OCI-LY1 (cell line): ENCODE measurements around the gene CACNG4.

ENCODE experiments used
- H2AFZ ChIP-seq: fragments of 200-600 bp; sonication (generic), shearing (Covaris generic); 2 replicates; pipeline ENCODE4 v1.6.0; 2014; ENCODE audit warnings: antibody characterized with exemption, mild to moderate bottlenecking, low read length
- H3F3A ChIP-seq: fragments of 200-600 bp; sonication (generic), shearing (Covaris generic); 2 replicates; pipeline ENCODE4 v1.6.0; 2014; ENCODE audit warnings: mild to moderate bottlenecking, antibody characterized with exemption, low read length, moderate library complexity; ENCODE audit not compliant: insufficient read depth
- H3K27ac ChIP-seq: fragments of 200-600 bp; sonication (generic); 2 replicates; pipeline ENCODE4 v1.5.1; 2014; ENCODE audit warnings: low read length, mixed run types, mild to moderate bottlenecking, low read depth; ENCODE audit not compliant: poor library complexity, severe bottlenecking
- H3K27me3 ChIP-seq: fragments of 200-600 bp; sonication (generic); 2 replicates; pipeline ENCODE4 v1.6.0; 2014; ENCODE audit warnings: antibody characterized with exemption, mild to moderate bottlenecking, low read length, moderate library complexity; ENCODE audit not compliant: insufficient read depth
- H3K36me3 ChIP-seq: fragments of 200-600 bp; sonication (generic); 2 replicates; pipeline ENCODE4 v1.6.1; 2014; ENCODE audit warnings: mild to moderate bottlenecking, antibody characterized with exemption, low read length, moderate library complexity, mixed read lengths; ENCODE audit not compliant: insufficient read depth
- H3K4me1 ChIP-seq: fragments of 200-600 bp; sonication (generic); 2 replicates; pipeline ENCODE4 v1.5.1; 2014; ENCODE audit warnings: mild to moderate bottlenecking, low read length, moderate library complexity; ENCODE audit not compliant: insufficient read depth, severe bottlenecking
- H3K4me2 ChIP-seq: fragments of 200-600 bp; sonication (generic), shearing (Covaris generic); 2 replicates; pipeline ENCODE4 v1.6.1; 2014; ENCODE audit warnings: low read length
- H3K4me3 ChIP-seq: fragments of 200-600 bp; sonication (generic); 2 replicates; pipeline ENCODE4 v1.5.1; 2014; ENCODE audit warnings: low read length, low read depth, mild to moderate bottlenecking, mixed read lengths; ENCODE audit not compliant: poor library complexity, severe bottlenecking
- H3K79me2 ChIP-seq: fragments of 200-600 bp; shearing (Covaris generic); 2 replicates; pipeline ENCODE4 v1.6.1; 2016; ENCODE audit warnings: mixed run types, low read length, mixed read lengths; ENCODE audit not compliant: insufficient read depth
- H3K9ac ChIP-seq: fragments of 200-600 bp; sonication (generic), shearing (Covaris generic); 2 replicates; pipeline ENCODE4 v1.6.1; 2014; ENCODE audit warnings: mild to moderate bottlenecking, low read length, mixed read lengths
- H3K9me2 ChIP-seq: fragments of 200-600 bp; sonication (generic), shearing (Covaris generic); 2 replicates; pipeline ENCODE4 v1.6.1; 2014; ENCODE audit warnings: low read depth, mild to moderate bottlenecking, low read length, mixed read lengths
- H3K9me3 ChIP-seq: fragments of 200-600 bp; shearing (Covaris generic); 2 replicates; pipeline ENCODE4 v1.6.1; 2014; ENCODE audit warnings: low read length, mixed read lengths
- H4K20me1 ChIP-seq: fragments of 200-600 bp; sonication (generic), shearing (Covaris generic); 2 replicates; pipeline ENCODE4 v1.6.0; 2016; ENCODE audit warnings: mild to moderate bottlenecking, low read length; ENCODE audit not compliant: insufficient read depth
- EZH2 ChIP-seq: fragments of 200-600 bp; sonication (generic), shearing (Covaris generic); IDR thresholded peaks from 2 replicates; pipeline ENCODE4 v1.8.0; 2017; ENCODE audit warnings: borderline replicate concordance, mixed run types, mild to moderate bottlenecking, antibody characterized with exemption, low read length, moderate library complexity, mixed read lengths
- TF ChIP-seq, protein P1 (sequence below): fragments of 200-600 bp; sonication (generic), shearing (Covaris generic); IDR thresholded peaks from 2 replicates; pipeline ENCODE4 v1.5.1; 2017; ENCODE audit warnings: mild to moderate bottlenecking, antibody characterized with exemption, low read length, moderate library complexity, mixed read lengths

The CACNG4 gene

DNA sequence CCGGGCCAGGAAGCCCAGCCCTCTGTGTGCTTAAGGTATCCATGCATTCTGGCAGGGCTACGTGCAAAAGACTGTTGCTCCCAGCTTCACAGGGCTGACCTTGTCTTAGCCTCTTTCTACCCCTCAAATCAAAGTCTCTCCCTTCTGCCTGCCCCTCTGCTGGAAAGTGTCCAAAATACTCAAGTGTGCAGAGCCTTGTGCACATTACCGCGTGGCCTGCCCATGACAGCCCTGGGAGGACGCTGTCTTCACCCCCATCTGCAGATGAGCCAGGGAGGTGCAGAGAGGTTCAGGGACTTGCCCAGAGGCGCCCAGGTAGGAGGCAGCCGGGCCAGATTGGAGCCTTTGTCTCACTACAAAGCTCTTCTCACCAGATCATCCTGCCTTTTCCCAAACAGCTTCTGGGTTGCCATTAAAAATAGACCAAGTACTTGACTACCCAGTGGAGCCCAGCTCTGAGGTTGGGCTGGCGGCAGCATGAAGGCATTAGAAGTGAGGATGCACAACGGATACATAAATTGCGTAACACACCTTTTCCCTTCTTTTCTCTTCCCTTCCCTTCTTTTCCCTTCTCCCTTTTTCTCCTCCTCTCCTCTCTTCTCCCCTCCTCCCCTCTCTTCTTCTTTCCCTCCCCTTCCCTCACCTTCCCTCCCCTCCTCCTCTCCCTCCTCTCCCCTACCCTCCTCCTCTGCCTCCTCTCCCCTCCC lies 3.5 kb downstream of the CACNG4 start:
- H3K79me2 ChIP-seq = no peaks in the 10 kb centered on the region
- no peak for TF ChIP-seq EZH2
- TF ChIP-seq, protein P1, sequence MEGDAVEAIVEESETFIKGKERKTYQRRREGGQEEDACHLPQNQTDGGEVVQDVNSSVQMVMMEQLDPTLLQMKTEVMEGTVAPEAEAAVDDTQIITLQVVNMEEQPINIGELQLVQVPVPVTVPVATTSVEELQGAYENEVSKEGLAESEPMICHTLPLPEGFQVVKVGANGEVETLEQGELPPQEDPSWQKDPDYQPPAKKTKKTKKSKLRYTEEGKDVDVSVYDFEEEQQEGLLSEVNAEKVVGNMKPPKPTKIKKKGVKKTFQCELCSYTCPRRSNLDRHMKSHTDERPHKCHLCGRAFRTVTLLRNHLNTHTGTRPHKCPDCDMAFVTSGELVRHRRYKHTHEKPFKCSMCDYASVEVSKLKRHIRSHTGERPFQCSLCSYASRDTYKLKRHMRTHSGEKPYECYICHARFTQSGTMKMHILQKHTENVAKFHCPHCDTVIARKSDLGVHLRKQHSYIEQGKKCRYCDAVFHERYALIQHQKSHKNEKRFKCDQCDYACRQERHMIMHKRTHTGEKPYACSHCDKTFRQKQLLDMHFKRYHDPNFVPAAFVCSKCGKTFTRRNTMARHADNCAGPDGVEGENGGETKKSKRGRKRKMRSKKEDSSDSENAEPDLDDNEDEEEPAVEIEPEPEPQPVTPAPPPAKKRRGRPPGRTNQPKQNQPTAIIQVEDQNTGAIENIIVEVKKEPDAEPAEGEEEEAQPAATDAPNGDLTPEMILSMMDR = no peak
- no peaks in the 10 kb centered on the region for H3K9me2 ChIP-seq
- no peaks in the 10 kb centered on the region for H3K9me3 ChIP-seq
- H3K27ac ChIP-seq = no peak overlapping the region
- no peak overlapping the region for H2AFZ ChIP-seq
- H3K36me3 ChIP-seq = no peaks in the 10 kb centered on the region
- H3K9ac ChIP-seq = no peak overlapping the region
- no peaks in the 10 kb centered on the region for H3F3A ChIP-seq
- no peaks in the 10 kb centered on the region for H3K27me3 ChIP-seq
- no peak overlapping the region for H3K4me2 ChIP-seq
- no peak overlapping the region for H3K4me3 ChIP-seq
- no peaks in the 10 kb centered on the region for H3K4me1 ChIP-seq
- H4K20me1 ChIP-seq = no peaks in the 10 kb centered on the region

DNA sequence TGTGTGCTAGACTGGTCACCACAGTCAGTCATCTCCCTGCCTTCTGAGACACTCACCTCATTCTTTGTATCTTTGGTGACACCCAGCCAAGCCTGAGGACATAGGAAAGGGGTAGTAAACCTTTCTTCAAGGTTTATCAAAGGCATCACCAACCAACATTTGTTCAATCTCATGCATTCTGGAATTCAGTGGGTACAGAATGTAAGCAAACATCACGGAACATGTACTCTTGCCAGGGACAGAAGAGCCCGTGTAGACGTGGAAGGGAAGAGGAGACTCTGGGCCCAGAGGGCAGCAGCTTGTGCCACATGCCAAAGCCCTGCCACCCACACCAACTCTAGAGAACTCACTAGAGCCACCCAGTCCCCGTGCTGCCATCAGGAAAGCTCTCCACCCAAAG lies 4.4 kb downstream of the CACNG4 start:
- Histone ChIP-seq H3K4me2 (no peak overlapping the region), H3K4me1 (no peaks in the 10 kb centered on the region), H3K36me3 (no peaks in the 10 kb centered on the region), H3K9ac (no peak overlapping the region), H3K27ac (no peak overlapping the region), H3F3A (no peaks in the 10 kb centered on the region), H4K20me1 (no peaks in the 10 kb centered on the region), H2AFZ (no peak overlapping the region), H3K27me3 (no peaks in the 10 kb centered on the region), H3K4me3 (no peak overlapping the region), H3K9me3 (no peaks in the 10 kb centered on the region), H3K9me2 (no peaks in the 10 kb centered on the region), H3K79me2 (no peaks in the 10 kb centered on the region)
- TF ChIP-seq EZH2 = no peak
- TF ChIP-seq, protein P1 = no peak

DNA sequence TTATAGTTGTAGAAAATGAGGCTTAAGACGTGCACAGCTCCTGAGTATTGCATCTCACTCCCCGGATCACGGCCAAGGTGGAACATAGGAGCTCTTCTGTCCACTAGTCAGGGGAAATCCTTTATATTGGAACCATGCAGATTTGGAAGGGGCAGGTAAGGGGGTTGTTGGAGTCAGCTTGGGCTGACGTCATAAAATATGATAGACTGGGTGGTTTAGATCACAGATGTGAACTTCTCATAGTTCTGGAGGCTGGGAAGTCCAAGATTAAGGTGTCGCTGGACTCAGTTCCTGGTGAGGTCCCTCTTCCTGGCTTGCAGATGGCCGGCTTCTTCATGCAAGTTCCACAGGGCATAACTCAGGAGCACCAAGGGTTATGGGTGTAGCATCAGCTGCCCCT lies 5.6 kb downstream of the CACNG4 start:
- Histone ChIP-seq H3K9me2 (no peaks in the 10 kb centered on the region), H3K4me3 (no peak overlapping the region), H3K27ac (no peak overlapping the region), H2AFZ (no peak overlapping the region), H3K4me1 (no peaks in the 10 kb centered on the region), H3K9ac (no peak overlapping the region), H3K79me2 (no peaks in the 10 kb centered on the region), H3K36me3 (no peaks in the 10 kb centered on the region), H4K20me1 (no peaks in the 10 kb centered on the region), H3K4me2 (no peak overlapping the region), H3K9me3 (no peaks in the 10 kb centered on the region), H3K27me3 (no peaks in the 10 kb centered on the region), H3F3A (no peaks in the 10 kb centered on the region)
- TF ChIP-seq EZH2 = no peak
- TF ChIP-seq, protein P1 = no peak
